Upper lobe of left lung (tissue), 4 donors: ENCODE results near the gene HSPBP1.

ENCODE experiments used
- POLR2A ChIP-seq, 4 donors: fragments of 450-650 bp; IDR thresholded peaks; one replicate each; pipeline ENCODE4 v1.5.1; 2016 to 2017; ENCODE audit warnings: antibody characterized with exemption in 4 of 4, mild to moderate bottlenecking in 2 of 4
- TF ChIP-seq, protein P1 (sequence below), 6 experiments: fragments of 450-650 bp in 4 of 6; fragments of 200-600 bp in 2 of 6; sonication (generic) in 2 of 6; IDR thresholded peaks; one replicate each; pipeline ENCODE4 v1.5.1; 2016 to 2019; ENCODE audit warnings: antibody characterized with exemption in 6 of 6

- TF ChIP-seq, protein P1, sequence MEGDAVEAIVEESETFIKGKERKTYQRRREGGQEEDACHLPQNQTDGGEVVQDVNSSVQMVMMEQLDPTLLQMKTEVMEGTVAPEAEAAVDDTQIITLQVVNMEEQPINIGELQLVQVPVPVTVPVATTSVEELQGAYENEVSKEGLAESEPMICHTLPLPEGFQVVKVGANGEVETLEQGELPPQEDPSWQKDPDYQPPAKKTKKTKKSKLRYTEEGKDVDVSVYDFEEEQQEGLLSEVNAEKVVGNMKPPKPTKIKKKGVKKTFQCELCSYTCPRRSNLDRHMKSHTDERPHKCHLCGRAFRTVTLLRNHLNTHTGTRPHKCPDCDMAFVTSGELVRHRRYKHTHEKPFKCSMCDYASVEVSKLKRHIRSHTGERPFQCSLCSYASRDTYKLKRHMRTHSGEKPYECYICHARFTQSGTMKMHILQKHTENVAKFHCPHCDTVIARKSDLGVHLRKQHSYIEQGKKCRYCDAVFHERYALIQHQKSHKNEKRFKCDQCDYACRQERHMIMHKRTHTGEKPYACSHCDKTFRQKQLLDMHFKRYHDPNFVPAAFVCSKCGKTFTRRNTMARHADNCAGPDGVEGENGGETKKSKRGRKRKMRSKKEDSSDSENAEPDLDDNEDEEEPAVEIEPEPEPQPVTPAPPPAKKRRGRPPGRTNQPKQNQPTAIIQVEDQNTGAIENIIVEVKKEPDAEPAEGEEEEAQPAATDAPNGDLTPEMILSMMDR (IDR thresholded peaks at IDR 0.05) = no peak
- TF ChIP-seq POLR2A (IDR thresholded peaks at IDR 0.05) = no peak
Observed at GRCh38 chr19:55227241-55228014, 52.5 kb downstream of the HSPBP1 start.
